ENCODE data around the gene SPEN.

DNA sequence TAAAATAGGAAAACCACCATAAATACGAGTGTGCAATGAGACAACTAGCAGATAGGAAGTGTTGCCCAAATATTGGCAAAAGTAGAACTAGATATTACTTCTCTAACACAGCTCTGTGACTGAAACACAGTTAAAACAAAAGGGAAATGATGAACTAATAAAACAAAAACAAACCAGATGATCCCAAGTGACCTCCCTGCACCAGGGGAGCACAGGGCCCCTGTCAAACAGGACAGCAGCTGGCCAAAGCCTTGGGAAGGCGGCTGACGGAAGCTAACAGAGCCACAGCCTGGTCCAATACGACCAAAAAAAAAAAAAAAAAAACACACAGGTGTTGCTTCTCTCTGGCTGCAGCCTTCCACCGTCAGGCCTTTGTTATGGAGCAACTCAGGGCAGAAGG lies 110.6 kb downstream of the SPEN start:
- TF ChIP-seq RAD21 (conservative IDR thresholded peaks at IDR 0.05) (no peak), POLR2AphosphoS5 (IDR thresholded peaks at IDR 0.05) (no peak), EZH2 (IDR thresholded peaks at IDR 0.05; ENCODE audit: borderline replicate concordance, insufficient read depth, low read length, poor library complexity, severe bottlenecking) (no peak), MXI1 (conservative IDR thresholded peaks at IDR 0.05; ENCODE audit: poor library complexity, severe bottlenecking) (no peak), EP300 (conservative IDR thresholded peaks at IDR 0.05; ENCODE audit: poor library complexity, severe bottlenecking) (no peak), TAF1 (IDR thresholded peaks at IDR 0.05; ENCODE audit: low read depth) (no peak)
- TF ChIP-seq, protein P1, sequence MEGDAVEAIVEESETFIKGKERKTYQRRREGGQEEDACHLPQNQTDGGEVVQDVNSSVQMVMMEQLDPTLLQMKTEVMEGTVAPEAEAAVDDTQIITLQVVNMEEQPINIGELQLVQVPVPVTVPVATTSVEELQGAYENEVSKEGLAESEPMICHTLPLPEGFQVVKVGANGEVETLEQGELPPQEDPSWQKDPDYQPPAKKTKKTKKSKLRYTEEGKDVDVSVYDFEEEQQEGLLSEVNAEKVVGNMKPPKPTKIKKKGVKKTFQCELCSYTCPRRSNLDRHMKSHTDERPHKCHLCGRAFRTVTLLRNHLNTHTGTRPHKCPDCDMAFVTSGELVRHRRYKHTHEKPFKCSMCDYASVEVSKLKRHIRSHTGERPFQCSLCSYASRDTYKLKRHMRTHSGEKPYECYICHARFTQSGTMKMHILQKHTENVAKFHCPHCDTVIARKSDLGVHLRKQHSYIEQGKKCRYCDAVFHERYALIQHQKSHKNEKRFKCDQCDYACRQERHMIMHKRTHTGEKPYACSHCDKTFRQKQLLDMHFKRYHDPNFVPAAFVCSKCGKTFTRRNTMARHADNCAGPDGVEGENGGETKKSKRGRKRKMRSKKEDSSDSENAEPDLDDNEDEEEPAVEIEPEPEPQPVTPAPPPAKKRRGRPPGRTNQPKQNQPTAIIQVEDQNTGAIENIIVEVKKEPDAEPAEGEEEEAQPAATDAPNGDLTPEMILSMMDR (IDR thresholded peaks at IDR 0.05; ENCODE audit: poor library complexity, severe bottlenecking): no peak
- TF ChIP-seq, protein P2, sequence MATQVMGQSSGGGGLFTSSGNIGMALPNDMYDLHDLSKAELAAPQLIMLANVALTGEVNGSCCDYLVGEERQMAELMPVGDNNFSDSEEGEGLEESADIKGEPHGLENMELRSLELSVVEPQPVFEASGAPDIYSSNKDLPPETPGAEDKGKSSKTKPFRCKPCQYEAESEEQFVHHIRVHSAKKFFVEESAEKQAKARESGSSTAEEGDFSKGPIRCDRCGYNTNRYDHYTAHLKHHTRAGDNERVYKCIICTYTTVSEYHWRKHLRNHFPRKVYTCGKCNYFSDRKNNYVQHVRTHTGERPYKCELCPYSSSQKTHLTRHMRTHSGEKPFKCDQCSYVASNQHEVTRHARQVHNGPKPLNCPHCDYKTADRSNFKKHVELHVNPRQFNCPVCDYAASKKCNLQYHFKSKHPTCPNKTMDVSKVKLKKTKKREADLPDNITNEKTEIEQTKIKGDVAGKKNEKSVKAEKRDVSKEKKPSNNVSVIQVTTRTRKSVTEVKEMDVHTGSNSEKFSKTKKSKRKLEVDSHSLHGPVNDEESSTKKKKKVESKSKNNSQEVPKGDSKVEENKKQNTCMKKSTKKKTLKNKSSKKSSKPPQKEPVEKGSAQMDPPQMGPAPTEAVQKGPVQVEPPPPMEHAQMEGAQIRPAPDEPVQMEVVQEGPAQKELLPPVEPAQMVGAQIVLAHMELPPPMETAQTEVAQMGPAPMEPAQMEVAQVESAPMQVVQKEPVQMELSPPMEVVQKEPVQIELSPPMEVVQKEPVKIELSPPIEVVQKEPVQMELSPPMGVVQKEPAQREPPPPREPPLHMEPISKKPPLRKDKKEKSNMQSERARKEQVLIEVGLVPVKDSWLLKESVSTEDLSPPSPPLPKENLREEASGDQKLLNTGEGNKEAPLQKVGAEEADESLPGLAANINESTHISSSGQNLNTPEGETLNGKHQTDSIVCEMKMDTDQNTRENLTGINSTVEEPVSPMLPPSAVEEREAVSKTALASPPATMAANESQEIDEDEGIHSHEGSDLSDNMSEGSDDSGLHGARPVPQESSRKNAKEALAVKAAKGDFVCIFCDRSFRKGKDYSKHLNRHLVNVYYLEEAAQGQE (IDR thresholded peaks at IDR 0.05; ENCODE audit: borderline replicate concordance): no peak

Measured in neural cell (in vitro differentiated cells).